ENCODE measurements around the gene FHOD3.

DNA sequence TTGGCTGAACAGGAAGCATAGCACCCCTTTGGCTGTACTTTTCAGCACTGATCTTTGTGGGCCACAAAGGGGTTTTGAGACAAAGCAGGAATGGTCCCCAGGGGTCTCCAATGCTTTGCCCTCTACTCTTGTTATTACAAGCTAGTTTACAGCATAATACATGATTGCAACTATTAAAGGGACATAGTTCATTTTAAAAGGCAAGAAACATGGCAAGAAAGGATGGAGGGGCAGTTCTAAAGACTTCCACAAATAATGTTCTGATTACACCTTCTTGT lies 196.6 kb downstream of the FHOD3 start:
- TF ChIP-seq ZNF792 (CRISPR knock-in tag; IDR thresholded peaks at IDR 0.05) (no peak), FOXP1 (IDR thresholded peaks at IDR 0.05) (no peak), FOXP1 (CRISPR knock-in tag; IDR thresholded peaks at IDR 0.05) (no peak), EP300 (IDR thresholded peaks at IDR 0.05; ENCODE audit: low read depth in 2 of 2, low read length in 2 of 2) (no peak), EP300 (CRISPR knock-in tag; IDR thresholded peaks at IDR 0.05; ENCODE audit: borderline replicate concordance) (no peak), ZNF484 (CRISPR knock-in tag; IDR thresholded peaks at IDR 0.05; ENCODE audit: borderline replicate concordance, low read depth) (no peak), POLR2A (IDR thresholded peaks at IDR 0.05; ENCODE audit: insufficient read depth in 1 of 2, low read depth in 2 of 2, low read length in 2 of 2) (no peak), POLR2AphosphoS5 (IDR thresholded peaks at IDR 0.05; ENCODE audit: low read depth, low read length) (no peak), ZEB1 (IDR thresholded peaks at IDR 0.05; ENCODE audit: insufficient replicate concordance, low read depth) (no peak)
- TF ChIP-seq, protein P1, sequence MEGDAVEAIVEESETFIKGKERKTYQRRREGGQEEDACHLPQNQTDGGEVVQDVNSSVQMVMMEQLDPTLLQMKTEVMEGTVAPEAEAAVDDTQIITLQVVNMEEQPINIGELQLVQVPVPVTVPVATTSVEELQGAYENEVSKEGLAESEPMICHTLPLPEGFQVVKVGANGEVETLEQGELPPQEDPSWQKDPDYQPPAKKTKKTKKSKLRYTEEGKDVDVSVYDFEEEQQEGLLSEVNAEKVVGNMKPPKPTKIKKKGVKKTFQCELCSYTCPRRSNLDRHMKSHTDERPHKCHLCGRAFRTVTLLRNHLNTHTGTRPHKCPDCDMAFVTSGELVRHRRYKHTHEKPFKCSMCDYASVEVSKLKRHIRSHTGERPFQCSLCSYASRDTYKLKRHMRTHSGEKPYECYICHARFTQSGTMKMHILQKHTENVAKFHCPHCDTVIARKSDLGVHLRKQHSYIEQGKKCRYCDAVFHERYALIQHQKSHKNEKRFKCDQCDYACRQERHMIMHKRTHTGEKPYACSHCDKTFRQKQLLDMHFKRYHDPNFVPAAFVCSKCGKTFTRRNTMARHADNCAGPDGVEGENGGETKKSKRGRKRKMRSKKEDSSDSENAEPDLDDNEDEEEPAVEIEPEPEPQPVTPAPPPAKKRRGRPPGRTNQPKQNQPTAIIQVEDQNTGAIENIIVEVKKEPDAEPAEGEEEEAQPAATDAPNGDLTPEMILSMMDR (CRISPR knock-in tag; IDR thresholded peaks at IDR 0.05), result no peak

Measured in HepG2 (cell line).